Tibial artery (tissue), 4 donors: Measurements from ENCODE around the gene PRR7.

Source experiments
- DNase-seq, 2 donors: peaks; one replicate each; pipeline ENCODE4 v3.0.0-alpha.2; 2019
- H3K27ac ChIP-seq, 2 donors: fragments of 200-600 bp; sonication (generic) in 1 of 2; 1 replicate in 1 of 2; 2 replicates in 1 of 2; pipeline ENCODE4 v1.5.1; 2018 to 2019; ENCODE audit warnings: mild to moderate bottlenecking in 1 of 2
- H3K27me3 ChIP-seq, 2 donors: fragments of 200-600 bp; sonication (generic) in 1 of 2; one replicate each; pipeline versions ENCODE4 v1.5.1 to v1.6.0; 2016 to 2019
- H3K36me3 ChIP-seq, 3 donors: fragments of 200-600 bp; sonication (generic) in 2 of 3; one replicate each; pipeline ENCODE4 v1.5.1; 2016 to 2019; ENCODE audit warnings: mild to moderate bottlenecking in 2 of 3
- H3K4me1 ChIP-seq, 4 donors: fragments of 200-600 bp; sonication (generic) in 2 of 4; 1 replicate in 3 of 4; 2 replicates in 1 of 4; pipeline ENCODE4 v1.5.1; 2016 to 2019
- H3K4me3 ChIP-seq, 2 donors: fragments of 200-600 bp; sonication (generic) in 1 of 2; 1 replicate in 1 of 2; 2 replicates in 1 of 2; pipeline ENCODE4 v1.5.1; 2018 to 2019; ENCODE audit warnings: mild to moderate bottlenecking in 2 of 2
- H3K9me3 ChIP-seq, 3 donors: fragments of 200-600 bp; sonication (generic) in 1 of 3; one replicate each; pipeline ENCODE4 v1.5.1; 2016 to 2019
- intact Hi-C: fragments of 100-400 bp; cut with DNase I; formaldehyde crosslinking; loops from one replicate; pipeline ENCODE4 v1.15.0; 2023; ENCODE audit warnings: low total_unique reads
- TF ChIP-seq, protein P1 (sequence below), 2 experiments: fragments of 200-600 bp in 1 of 2; fragments of 450-650 bp in 1 of 2; IDR thresholded peaks; one replicate each; pipeline ENCODE4 v1.5.1; 2017 to 2019; ENCODE audit warnings: antibody characterized with exemption in 2 of 2, mild to moderate bottlenecking in 1 of 2, moderate library complexity in 1 of 2

PRR7 gene

DNA sequence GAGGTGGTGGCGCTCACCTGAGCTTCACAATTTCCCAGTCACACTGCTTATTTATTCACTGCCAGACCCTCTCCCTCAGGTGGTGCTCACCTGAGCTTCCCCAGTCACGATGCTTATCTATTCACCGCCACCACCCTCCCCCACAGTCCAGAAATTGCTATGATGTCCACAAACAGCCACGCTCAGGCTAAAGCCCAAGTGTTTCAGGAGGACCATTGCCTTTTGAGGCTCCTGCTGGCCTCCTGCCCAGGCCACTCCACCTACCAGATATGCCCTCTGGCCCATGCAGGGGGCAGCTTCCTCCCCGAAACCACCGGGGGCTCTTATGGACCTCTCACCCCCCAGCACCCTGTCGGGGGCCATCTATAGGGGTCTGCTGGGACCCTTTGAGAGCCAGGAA is 46.2 kb downstream of the PRR7 start:
- H3K4me3 ChIP-seq, result peak overlapping the region; percentile 83 to 100
- H3K9me3 ChIP-seq, result no peaks in the 10 kb centered on the region
- peak overlapping the region; percentile 92 to 100 for H3K27ac ChIP-seq
- peaks cover 43 to 48% (median 46%) of the 10 kb centered on the region in 3 donors for H3K36me3 ChIP-seq
- no peaks in the 10 kb centered on the region for H3K27me3 ChIP-seq
- TF ChIP-seq, protein P1, sequence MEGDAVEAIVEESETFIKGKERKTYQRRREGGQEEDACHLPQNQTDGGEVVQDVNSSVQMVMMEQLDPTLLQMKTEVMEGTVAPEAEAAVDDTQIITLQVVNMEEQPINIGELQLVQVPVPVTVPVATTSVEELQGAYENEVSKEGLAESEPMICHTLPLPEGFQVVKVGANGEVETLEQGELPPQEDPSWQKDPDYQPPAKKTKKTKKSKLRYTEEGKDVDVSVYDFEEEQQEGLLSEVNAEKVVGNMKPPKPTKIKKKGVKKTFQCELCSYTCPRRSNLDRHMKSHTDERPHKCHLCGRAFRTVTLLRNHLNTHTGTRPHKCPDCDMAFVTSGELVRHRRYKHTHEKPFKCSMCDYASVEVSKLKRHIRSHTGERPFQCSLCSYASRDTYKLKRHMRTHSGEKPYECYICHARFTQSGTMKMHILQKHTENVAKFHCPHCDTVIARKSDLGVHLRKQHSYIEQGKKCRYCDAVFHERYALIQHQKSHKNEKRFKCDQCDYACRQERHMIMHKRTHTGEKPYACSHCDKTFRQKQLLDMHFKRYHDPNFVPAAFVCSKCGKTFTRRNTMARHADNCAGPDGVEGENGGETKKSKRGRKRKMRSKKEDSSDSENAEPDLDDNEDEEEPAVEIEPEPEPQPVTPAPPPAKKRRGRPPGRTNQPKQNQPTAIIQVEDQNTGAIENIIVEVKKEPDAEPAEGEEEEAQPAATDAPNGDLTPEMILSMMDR (IDR thresholded peaks at IDR 0.05), result no peak
- peaks cover 7 to 77% (median 71%) of the 10 kb centered on the region in 4 donors for H3K4me1 ChIP-seq
- intact Hi-C loops, result loop anchor here (2.0 kb wide), 1 partner anchor 36 kb away; no protein-coding TSS in a partner anchor
- no peak for DNase-seq

DNA sequence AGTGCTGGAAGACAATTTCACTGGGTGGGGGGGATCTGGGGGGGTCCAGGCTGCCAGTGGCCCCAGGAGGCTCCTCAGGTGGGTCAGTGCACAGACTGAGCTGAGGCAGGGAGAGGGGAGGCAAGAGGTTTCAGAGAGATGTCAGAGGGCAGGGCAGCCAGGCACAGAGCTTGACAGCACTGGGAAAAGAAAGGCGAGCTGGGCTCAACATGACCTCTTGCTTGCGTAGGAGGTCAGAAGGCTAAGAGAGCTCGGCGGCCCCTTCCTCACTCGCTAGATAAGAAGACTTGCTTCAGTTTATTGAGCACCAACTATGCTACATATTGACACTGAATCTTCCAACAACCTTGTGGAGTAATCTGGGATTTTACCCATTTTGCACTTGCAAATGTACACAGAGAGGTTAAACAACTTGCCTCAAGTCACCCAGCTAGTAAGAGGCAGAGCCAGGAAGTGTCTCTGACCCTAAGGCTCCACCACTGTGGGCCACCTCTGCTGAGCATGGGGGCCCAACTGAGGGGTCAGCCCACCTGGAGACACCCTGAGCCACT is 47.3 kb downstream of the PRR7 start:
- peaks cover 7 to 84% (median 78%) of the 10 kb centered on the region in 4 donors for H3K4me1 ChIP-seq
- no peak for DNase-seq
- H3K27ac ChIP-seq, result peak overlapping the region; percentile 92 to 100
- no peaks in the 10 kb centered on the region for H3K27me3 ChIP-seq
- TF ChIP-seq, protein P1 (IDR thresholded peaks at IDR 0.05), result no peak
- peak overlapping the region; percentile 83 to 100 for H3K4me3 ChIP-seq
- no peaks in the 10 kb centered on the region for H3K9me3 ChIP-seq
- intact Hi-C loops, result loop anchor here (2.0 kb wide), 1 partner anchor 37 kb away; no protein-coding TSS in a partner anchor
- peaks cover 33 to 38% (median 35%) of the 10 kb centered on the region in 3 donors for H3K36me3 ChIP-seq

DNA sequence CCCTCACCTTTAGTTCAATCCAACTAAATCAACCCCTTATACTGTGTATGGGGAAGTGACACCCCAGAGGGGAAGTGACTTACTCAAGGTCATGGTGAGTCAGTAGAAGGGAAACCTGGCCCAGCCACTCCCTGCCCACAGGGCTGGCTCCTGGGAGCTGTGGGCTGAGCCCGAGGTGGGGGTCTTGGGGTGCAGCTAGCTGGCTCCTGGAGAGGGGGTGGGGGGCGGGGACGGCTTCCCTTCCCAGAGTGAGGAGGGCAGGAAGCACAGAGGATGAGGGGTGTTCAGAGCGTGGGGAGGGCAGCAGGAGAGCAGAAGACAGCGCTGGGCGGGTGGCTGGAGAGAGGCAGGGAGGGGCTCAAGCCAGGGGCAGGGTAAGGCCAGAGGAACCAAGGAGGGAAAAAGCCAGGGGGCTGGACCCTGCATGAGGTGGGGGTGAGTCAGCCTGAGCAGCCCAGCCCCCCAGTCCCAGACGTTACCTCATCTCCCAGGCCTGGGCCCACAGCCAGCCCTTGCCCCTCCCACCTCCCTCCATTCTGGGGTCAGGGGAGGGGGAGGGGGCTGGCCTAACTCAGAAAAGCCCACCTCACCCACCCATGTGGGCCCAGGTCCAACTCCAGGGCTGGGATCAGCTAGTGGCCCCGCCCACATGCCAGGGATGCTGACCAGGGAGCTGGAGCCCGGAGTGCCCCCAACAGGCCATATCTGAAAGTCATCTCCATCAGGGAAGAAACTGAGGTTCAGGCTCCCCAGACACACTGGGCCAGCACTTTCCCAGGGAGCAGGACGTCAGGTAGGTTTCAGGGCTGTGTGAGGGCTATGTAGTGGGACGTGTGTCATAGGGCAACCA is 48.0 kb downstream of the PRR7 start:
- H3K27me3 ChIP-seq, result no peaks in the 10 kb centered on the region
- peak overlapping the region; percentile 92 to 100 for H3K27ac ChIP-seq
- TF ChIP-seq, protein P1 (IDR thresholded peaks at IDR 0.05), result peak; percentile 15 to 21
- DNase-seq, result peak; percentile 78 to 93
- H3K4me3 ChIP-seq, result peak overlapping the region; percentile 83 to 100
- peaks cover 27 to 31% (median 28%) of the 10 kb centered on the region in 3 donors for H3K36me3 ChIP-seq
- intact Hi-C loops, result no loop called here
- no peaks in the 10 kb centered on the region for H3K9me3 ChIP-seq
- peaks cover 7 to 82% (median 74%) of the 10 kb centered on the region in 4 donors for H3K4me1 ChIP-seq

DNA sequence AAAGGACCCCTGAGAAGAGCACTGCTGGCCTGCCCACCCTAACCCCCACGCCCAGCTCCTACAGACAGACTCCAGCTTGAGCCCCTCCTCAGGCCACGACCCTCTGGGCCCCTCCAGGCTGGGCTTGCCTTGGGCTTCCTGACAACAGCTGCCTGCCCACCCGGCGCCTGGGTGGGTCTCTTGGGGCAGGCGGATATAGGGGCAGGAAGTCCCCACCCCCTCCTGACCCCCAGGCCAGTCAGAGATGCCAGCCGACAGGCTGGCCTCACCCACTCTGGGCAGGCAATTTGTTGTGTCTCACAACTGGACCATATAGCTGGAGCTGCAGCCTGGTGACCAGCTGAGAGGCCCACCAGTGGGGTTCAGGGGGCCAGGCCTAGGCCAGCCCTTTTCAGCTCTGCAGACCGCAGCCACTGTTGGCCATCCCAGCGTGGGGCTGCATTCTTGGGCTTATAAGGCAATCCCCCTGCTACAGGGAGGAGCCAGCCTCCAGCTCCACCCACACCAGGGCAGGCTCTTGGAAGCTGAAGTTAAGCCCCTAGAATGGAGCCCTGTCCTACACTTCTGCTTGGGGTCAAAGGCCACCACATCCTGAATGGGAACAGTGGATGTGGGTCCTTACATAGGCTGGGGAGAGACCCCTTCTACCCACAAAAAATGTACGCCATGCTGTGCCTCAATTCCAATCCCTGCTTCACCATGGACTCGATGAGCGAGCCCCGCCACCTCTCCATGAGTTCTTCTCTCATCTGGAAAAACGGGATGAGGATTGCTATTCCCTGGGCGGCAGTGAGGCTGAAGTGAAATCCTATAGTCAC is 48.8 kb downstream of the PRR7 start:
- TF ChIP-seq, protein P1 (IDR thresholded peaks at IDR 0.05), result no peak
- H3K4me3 ChIP-seq, result peak overlapping the region; percentile 83 to 100
- H3K27ac ChIP-seq, result peak overlapping the region; percentile 92 to 100
- H3K36me3 ChIP-seq, result peaks cover 19 to 22% (median 21%) of the 10 kb centered on the region in 3 donors
- peaks cover 7 to 74% (median 67%) of the 10 kb centered on the region in 4 donors for H3K4me1 ChIP-seq
- H3K27me3 ChIP-seq, result no peaks in the 10 kb centered on the region
- intact Hi-C loops, result no loop called here
- H3K9me3 ChIP-seq, result no peaks in the 10 kb centered on the region
- DNase-seq, result peak; percentile 85 to 97

DNA sequence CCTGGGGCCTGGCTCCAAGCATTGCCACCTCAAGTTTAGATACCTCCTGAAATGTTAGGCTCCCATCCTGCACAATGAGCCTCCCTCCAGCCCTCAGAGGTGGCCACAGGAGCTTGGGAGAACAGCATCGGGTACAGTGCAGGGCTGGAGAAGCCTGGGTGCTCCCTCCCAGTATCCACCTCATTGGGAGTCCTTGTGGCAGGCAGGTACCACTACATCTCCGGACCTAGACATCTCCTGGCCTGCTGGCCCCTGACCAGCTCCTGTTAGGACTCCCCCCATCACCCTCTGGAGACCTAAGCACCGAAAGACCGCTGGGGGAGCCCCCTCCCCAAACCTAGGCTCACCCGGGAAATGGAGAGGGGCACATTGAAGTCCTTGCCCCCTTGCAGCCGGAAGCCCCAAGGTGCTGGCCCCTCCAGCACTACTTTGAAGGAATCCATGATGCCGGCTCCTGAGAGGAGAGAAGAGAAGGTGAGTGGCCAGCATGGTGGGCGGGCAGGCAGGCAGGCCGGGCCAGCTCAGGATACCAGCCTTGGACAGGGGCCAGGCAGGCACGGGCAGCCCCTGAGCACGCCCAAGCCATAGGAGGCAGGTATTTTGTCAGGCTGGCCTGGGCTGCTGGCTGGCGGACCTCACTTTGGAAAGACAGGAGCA is 49.6 kb downstream of the PRR7 start:
- Histone ChIP-seq H3K9me3 (no peaks in the 10 kb centered on the region), H3K27ac (peak overlapping the region; percentile 92 to 100), H3K27me3 (no peaks in the 10 kb centered on the region), H3K4me1 (peaks cover 7 to 71% (median 62%) of the 10 kb centered on the region in 4 donors), H3K36me3 (peaks cover 14 to 19% (median 16%) of the 10 kb centered on the region in 3 donors), H3K4me3 (peak overlapping the region; percentile 83 to 100)
- intact Hi-C loops, result no loop called here
- TF ChIP-seq, protein P1 (IDR thresholded peaks at IDR 0.05), result peak; percentile 13 to 23
- peak in 1 of 2 donors; percentile 79 for DNase-seq
